Nephron progenitor cell (in vitro differentiated cells): Measurements from ENCODE around the gene FIGNL2.

ENCODE experiments used
- DNase-seq: peaks from one replicate; pipeline ENCODE4 v3.0.0; 2021
- H3K27ac Mint-ChIP-seq: 2 replicates; pipeline ENCODE4 v1.8.0; 2021; ENCODE audit warnings: mild to moderate bottlenecking, moderate library complexity, mixed read lengths
- H3K27me3 Mint-ChIP-seq: 2 replicates; pipeline ENCODE4 v1.8.0; 2021; ENCODE audit warnings: mild to moderate bottlenecking, low read depth, mixed read lengths; ENCODE audit not compliant: poor library complexity
- H3K36me3 Mint-ChIP-seq: 2 replicates; pipeline ENCODE4 v1.8.0; 2021; ENCODE audit warnings: low read depth, mixed read lengths
- H3K4me1 Mint-ChIP-seq: 2 replicates; pipeline ENCODE4 v1.8.0; 2021; ENCODE audit warnings: mixed read lengths
- H3K4me3 Mint-ChIP-seq: 2 replicates; pipeline ENCODE4 v1.8.0; 2021; ENCODE audit warnings: mild to moderate bottlenecking, moderate library complexity, mixed read lengths
- H3K9me3 Mint-ChIP-seq: 2 replicates; pipeline ENCODE4 v1.8.0; 2021; ENCODE audit warnings: mild to moderate bottlenecking, moderate library complexity, mixed read lengths
- TF ChIP-seq, protein P1 (sequence below): fragments of 200-600 bp; sonication (generic); IDR thresholded peaks from 2 replicates; pipeline ENCODE4 v1.5.0; 2021; ENCODE audit warnings: antibody characterized with exemption

FIGNL2 gene

DNA sequence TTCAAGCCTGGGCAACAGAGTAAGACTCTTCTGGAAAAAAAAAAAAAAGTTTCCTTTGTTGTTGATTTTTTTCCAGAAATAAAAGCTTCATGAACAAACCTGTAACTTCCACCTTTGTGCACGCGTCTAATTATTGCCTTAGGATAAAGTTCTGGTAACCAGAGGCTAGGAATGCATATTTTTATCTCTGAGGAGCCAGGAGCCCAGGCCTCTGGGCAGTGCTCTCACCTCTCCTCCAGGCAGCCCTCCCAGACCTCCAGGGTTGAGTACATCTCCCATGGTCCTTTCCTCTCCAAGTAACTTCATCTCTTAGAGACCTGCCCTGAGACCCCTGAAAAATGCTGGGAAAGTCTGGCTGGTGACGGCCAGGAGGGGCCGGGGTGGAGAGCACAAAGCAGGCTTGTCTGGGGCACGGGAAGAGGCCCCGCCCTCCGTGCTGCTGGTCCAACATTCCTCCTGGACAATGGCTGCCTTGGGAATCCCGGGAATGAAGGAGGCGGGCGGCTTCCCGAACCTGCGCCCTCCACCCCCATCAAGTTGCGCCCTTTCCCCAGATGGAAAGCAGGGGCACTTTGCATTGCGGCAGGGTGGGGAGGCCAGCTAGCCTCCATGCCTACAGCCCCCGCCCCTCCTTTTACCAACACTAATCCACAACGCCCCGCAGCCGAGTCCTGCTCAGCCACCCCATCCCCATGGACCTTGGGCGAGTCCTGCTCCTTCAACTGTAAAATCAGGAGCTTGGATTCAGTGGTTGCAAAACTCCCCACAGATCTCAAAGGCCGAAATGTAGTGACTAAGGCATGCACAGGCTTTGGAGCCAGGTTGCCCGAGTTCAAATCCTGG is 7.3 kb upstream of the FIGNL2 start:
- H3K36me3 Mint-ChIP-seq, result peaks cover 7% of the 10 kb centered on the region
- H3K9me3 Mint-ChIP-seq, result no peaks in the 10 kb centered on the region
- peaks cover 61% of the 10 kb centered on the region for H3K4me1 Mint-ChIP-seq
- H3K27me3 Mint-ChIP-seq, result peaks cover 13% of the 10 kb centered on the region
- H3K4me3 Mint-ChIP-seq, result peak overlapping the region; percentile 76
- peak; percentile 73 for DNase-seq
- TF ChIP-seq, protein P1, sequence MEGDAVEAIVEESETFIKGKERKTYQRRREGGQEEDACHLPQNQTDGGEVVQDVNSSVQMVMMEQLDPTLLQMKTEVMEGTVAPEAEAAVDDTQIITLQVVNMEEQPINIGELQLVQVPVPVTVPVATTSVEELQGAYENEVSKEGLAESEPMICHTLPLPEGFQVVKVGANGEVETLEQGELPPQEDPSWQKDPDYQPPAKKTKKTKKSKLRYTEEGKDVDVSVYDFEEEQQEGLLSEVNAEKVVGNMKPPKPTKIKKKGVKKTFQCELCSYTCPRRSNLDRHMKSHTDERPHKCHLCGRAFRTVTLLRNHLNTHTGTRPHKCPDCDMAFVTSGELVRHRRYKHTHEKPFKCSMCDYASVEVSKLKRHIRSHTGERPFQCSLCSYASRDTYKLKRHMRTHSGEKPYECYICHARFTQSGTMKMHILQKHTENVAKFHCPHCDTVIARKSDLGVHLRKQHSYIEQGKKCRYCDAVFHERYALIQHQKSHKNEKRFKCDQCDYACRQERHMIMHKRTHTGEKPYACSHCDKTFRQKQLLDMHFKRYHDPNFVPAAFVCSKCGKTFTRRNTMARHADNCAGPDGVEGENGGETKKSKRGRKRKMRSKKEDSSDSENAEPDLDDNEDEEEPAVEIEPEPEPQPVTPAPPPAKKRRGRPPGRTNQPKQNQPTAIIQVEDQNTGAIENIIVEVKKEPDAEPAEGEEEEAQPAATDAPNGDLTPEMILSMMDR, result no peak
- peak overlapping the region; percentile 75 for H3K27ac Mint-ChIP-seq

DNA sequence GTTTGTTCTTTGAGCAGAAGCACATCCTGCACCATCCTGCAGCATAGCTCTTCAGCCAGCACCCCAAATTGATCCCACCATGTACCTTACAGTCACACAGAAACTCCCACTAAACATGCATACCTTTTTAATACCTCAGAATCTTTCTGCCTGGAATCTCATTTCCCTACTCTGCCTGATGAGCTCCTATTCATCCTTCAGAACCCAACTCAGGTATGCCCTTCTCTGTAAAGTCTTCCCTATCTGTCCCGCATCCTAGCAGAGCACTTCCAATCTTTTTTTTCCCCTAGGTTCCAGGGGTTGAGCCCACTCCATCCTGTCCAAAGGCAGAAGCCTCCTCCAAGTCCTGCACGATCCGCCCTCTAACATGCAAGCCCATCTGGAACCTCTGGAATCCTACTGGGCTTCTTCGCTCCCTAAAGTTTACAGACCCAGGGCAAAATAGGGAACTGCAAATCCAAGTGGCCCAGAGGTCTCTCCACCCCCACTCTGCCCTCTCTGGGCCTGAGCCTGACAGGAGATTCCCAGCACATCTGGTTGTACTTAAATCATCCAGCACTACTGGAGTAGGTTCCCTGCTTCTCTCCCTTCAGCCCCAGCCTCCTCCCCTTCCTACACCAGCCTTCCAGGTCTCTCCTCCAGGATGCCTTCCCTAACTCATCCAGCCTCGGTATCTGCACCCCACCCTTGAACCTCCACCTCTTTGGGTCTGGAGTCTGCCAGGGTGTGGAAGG is 4.1 kb upstream of the FIGNL2 start:
- Mint-ChIP-seq H3K27ac (peak overlapping the region; percentile 7), H3K4me3 (peak overlapping the region; percentile 42)

DNA sequence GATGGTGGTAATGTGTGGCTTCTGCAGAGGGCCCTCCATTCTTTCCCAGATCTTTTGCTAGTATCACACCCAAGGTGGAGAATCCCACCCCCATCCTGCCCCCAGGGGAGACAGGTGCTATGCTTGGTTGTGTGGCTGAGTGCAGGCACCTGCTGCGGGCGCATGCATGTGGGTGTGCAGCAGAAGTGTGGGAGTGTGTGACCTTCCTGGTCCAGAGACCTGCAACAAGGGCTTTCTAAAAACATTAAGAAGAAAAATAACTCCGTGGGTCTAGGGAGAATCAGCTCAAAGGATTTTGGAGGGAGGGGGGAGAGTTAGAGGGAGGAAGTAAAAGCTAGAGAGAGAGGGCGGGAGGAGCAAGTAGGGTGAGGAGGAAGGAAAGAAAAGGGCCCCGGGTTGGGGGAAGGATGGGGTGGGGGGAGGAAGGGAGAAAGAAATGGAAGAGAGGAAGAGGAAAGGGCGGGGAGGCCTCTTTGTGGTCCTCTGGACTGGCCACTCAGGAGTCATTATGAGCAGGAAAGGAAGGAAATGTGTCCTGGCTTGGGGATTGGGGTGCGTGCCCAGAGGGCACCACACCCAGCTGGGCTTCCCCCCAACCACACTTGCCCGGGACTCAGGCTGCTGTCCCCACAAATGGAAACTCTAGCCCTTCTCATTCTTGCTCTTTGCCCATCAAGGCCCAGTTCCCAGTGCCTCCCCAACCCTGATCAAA is 3.1 kb upstream of the FIGNL2 start:
- Mint-ChIP-seq H3K9me3 (no peaks in the 10 kb centered on the region), H3K27ac (no peak overlapping the region), H3K4me3 (peak overlapping the region; percentile 45), H3K27me3 (peaks cover 4% of the 10 kb centered on the region), H3K4me1 (peaks cover 65% of the 10 kb centered on the region), H3K36me3 (peaks cover 7% of the 10 kb centered on the region)
- no peak for DNase-seq
- TF ChIP-seq, protein P1, result no peak

More for the DNA sequence above, 4.1 kb upstream of the FIGNL2 start:
- Mint-ChIP-seq H3K36me3 (peaks cover 7% of the 10 kb centered on the region), H3K9me3 (no peaks in the 10 kb centered on the region), H3K4me1 (peaks cover 71% of the 10 kb centered on the region), H3K27me3 (peaks cover 4% of the 10 kb centered on the region)
- no peak for DNase-seq
- TF ChIP-seq, protein P1, result no peak

DNA sequence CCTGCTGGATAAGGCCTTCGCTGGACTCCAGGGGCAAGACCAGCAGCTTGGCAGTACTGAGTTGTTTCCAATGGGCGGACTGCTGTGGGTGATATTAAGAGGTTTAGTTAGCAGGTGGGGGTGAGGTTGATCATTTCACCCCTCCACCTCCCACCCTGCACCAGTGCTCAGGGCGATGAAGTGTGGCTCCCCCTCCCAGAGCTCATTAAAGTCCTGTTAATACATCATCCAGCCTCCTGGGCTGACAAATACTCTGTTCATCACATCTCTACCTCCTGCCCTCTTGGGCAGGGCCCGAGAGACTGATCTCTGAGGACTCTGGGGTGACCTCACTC is 2.4 kb upstream of the FIGNL2 start:
- Mint-ChIP-seq H3K27me3 (peaks cover 4% of the 10 kb centered on the region), H3K4me3 (peak overlapping the region; percentile 45), H3K27ac (no peak overlapping the region)

DNA sequence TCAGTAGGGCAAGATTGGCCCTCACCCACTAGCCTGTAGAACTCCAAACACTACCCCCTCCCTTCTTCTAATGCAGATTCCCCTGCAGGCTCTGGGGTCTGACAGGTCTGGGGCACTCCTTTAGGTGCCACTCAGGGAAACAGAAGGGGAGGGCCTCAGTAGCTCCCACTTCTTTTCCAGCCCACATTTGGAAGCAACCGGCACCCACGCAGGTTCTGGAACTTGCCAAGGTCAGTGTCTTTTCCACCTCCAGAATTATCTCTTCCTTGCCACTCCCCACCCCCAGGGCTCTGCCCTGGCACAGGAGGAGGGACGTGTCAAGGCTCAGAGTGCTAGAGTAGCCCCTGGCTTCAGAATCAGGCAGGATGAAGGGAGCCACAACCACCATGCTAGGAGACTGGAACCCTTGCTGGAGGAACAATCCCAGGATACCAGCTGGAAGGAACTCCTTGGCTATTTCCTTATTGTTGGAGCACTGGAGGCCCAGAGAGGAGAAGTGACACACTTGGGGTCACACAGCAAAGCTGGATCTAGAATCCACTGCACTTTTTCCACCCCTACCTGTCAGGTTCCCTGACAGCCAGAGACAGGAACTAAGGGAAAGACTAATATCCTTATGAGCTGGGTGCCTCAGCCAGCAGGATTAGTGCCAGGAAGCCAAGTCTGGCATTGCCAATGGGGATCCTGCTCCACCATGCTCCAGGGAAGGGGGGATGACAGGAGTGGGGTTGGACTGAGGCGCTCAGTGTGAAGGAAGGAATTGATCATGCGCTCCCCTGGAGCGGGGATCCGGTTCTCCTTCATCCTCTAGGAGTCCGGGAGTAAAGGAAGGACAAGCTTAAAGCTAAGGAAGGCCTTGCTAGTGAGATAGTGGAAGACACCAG is 1.8 kb upstream of the FIGNL2 start:
- H3K36me3 Mint-ChIP-seq, result peaks cover 4% of the 10 kb centered on the region
- no peaks in the 10 kb centered on the region for H3K27me3 Mint-ChIP-seq
- no peak for DNase-seq
- H3K4me1 Mint-ChIP-seq, result peaks cover 65% of the 10 kb centered on the region
- H3K4me3 Mint-ChIP-seq, result peak overlapping the region; percentile 45
- TF ChIP-seq, protein P1, result no peak
- no peaks in the 10 kb centered on the region for H3K9me3 Mint-ChIP-seq
- H3K27ac Mint-ChIP-seq, result no peak overlapping the region

More for the DNA sequence above, 2.4 kb upstream of the FIGNL2 start:
- no peak for DNase-seq
- TF ChIP-seq, protein P1, result no peak
- H3K36me3 Mint-ChIP-seq, result peaks cover 7% of the 10 kb centered on the region
- no peaks in the 10 kb centered on the region for H3K9me3 Mint-ChIP-seq
- H3K4me1 Mint-ChIP-seq, result peaks cover 65% of the 10 kb centered on the region
